H1 (cell line): ENCODE results near the gene KLHL8.

Experiments
- CREB1 ChIP-seq: IDR thresholded peaks from 2 replicates; pipeline ENCODE4 v1.6.1; 2012; ENCODE audit warnings: inconsistent platforms
- POLR2A ChIP-seq, 2 experiments: IDR thresholded peaks; 1 replicate in 1 of 2; 2 replicates in 1 of 2; pipeline ENCODE4 v1.6.1; 2011; ENCODE audit warnings: low read depth in 2 of 2, low read length in 2 of 2, mild to moderate bottlenecking in 2 of 2; ENCODE audit errors: control extremely low read depth in 1 of 2
- RAD21 ChIP-seq, 2 experiments: IDR thresholded peaks in 1 of 2; conservative IDR thresholded peaks in 1 of 2; 2 replicates each; pipeline ENCODE4 v1.6.1; 2011; ENCODE audit warnings: low read depth in 2 of 2, low read length in 2 of 2, improper control_type of control experiment in 1 of 2, inconsistent platforms in 1 of 2, mild to moderate bottlenecking in 1 of 2, moderate library complexity in 1 of 2
- RXRA ChIP-seq: IDR thresholded peaks from 2 replicates; pipeline ENCODE4 v1.6.1; 2011; ENCODE audit warnings: low read depth, mild to moderate bottlenecking, low read length, moderate library complexity; ENCODE audit not compliant: insufficient read depth
- SP1 ChIP-seq: IDR thresholded peaks from 2 replicates; pipeline ENCODE4 v1.6.1; 2011; ENCODE audit warnings: low read depth, low read length
- SRF ChIP-seq: IDR thresholded peaks from 2 replicates; pipeline ENCODE4 v1.6.1; 2011; ENCODE audit warnings: mild to moderate bottlenecking, low read depth, low read length, moderate library complexity
- YY1 ChIP-seq: IDR thresholded peaks from 2 replicates; pipeline ENCODE4 v1.6.1; 2011; ENCODE audit warnings: low read depth, mild to moderate bottlenecking, low read length
- TF ChIP-seq, protein P1 (sequence below), 3 experiments: IDR thresholded peaks; 1 replicate in 2 of 3; 2 replicates in 1 of 3; pipeline versions ENCODE4 v1.5.1 to v1.6.1; 2011; ENCODE audit warnings: low read length in 3 of 3, mild to moderate bottlenecking in 3 of 3, inconsistent platforms in 2 of 3, low read depth in 1 of 3, moderate library complexity in 1 of 3; ENCODE audit not compliant: insufficient read depth in 1 of 3; ENCODE audit errors: control extremely low read depth in 1 of 3

DNA sequence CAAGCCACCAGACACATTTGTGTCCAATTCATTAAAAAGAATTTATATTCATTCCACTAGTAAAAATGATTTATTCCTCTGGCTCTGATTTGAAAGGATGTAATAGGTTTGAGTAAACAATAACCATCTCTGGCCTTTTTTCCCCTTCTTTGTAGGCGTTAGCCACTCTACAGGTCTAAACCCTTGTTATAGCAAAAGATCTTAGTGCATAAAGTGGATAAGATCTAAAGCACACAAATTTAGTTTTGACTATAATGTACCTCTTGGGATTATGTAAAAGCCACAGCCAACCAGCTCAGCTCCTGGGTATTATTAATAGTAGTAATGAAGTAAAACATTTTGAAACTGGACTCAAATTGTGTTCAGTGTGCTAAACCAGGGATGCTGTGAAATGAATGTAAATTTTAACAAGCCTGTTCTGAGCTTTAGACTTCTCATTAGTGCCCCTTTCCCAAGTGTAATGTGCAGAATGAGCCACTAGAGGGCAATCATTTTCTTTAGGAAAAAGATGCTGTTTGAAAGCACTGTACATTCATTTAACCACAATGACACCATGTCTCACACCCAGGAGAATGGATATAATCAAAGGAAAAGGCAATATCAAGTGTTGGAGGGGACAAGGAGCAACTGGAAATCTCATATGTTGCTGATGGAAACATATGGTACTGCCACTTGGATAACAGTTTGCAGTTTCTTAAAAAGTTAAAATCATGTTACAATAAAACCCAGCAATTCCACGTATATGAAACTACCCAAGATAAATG lies 69.7 kb downstream of the KLHL8 start:
- TF ChIP-seq SP1 (no peak), CREB1 (no peak), YY1 (no peak), RXRA (no peak), SRF (no peak; the same call in 1 of the 2 replicates), POLR2A (IDR thresholded peaks at IDR 0.05; ENCODE audit: control extremely low read depth in 1 of 2, low read depth in 2 of 2, low read length in 2 of 2) (no peak), RAD21 (IDR thresholded peaks at IDR 0.05 in 1 of 2, conservative IDR thresholded peaks at IDR 0.05 in 1 of 2; ENCODE audit: low read depth in 2 of 2, low read length in 2 of 2) (peak; percentile 81)
- TF ChIP-seq, protein P1, sequence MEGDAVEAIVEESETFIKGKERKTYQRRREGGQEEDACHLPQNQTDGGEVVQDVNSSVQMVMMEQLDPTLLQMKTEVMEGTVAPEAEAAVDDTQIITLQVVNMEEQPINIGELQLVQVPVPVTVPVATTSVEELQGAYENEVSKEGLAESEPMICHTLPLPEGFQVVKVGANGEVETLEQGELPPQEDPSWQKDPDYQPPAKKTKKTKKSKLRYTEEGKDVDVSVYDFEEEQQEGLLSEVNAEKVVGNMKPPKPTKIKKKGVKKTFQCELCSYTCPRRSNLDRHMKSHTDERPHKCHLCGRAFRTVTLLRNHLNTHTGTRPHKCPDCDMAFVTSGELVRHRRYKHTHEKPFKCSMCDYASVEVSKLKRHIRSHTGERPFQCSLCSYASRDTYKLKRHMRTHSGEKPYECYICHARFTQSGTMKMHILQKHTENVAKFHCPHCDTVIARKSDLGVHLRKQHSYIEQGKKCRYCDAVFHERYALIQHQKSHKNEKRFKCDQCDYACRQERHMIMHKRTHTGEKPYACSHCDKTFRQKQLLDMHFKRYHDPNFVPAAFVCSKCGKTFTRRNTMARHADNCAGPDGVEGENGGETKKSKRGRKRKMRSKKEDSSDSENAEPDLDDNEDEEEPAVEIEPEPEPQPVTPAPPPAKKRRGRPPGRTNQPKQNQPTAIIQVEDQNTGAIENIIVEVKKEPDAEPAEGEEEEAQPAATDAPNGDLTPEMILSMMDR (IDR thresholded peaks at IDR 0.05; ENCODE audit: control extremely low read depth in 1 of 3, insufficient read depth in 1 of 3, low read depth in 1 of 3, low read length in 3 of 3): peak in 2 of 3 experiments; percentile 60 to 82; a peak in 2 of 4 replicates
